Measurements from ENCODE around the gene KCNH2.
"Not testable (repeated sequence)": the region's sequence is repeated elsewhere in the genome, so short reads cannot be mapped to it uniquely, and the experiment has no call there.

The KCNH2 gene

DNA sequence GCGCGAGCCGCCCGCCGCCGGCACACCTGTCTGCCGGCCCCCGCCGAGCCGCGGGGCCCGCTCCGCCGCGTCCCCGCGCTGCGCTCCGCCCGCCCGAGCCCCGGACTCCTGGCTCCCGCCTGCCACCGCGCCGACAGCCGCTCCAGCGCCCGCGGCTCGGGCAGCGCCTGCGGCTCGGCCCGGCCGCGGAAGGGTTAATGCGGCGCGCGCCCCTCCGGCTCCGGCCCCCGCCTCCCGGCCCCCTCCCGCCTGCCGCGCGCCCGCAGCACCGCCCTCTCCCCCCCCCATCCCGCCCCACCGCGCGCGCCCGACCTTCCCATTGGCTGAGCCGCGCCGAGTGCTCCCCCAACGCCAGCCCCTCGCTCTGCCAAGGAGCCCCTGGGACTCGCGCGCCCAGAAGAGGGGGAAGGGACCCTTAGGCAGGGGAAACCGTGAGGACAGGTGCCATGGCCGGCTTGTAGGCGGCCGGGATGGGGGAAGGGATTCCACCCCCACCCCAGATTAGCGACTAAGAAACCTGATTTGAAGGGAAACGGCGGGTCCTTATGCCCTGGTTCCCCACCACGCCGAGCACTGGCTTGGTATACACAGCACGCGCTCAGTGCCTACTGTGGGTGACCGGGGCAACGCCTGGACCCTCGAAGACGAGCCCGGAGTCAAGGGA lies at the start of gene KCNH2:
Gene KCNH2, minus strand, starts transcription at position 196 of the 664 bp plus-strand sequence. CDS start 408 bp downstream, outside the sequence.
- peak; percentile 93 for DNase-seq

DNA sequence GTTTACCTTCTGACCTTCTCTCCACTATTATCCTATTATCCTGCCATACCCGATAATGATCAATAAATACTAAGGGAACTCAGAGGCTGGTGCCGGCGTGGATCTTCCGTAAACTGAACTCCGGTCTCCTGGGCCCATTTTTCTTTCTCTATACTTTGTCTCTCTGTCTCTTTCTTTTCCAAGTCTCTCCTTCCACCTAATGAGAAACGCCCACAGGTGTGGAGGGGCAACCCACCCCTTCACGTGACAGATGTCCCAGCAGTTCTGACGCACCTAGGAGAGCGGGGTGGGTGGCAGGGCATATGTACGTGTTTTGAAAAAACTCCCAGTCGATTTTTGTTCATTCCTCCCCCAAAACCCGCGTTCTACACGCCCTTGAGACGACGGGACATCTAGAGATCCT lies 49.6 kb upstream of the KCNH2 start:
- not testable (repeated sequence) for DNase-seq

DNA sequence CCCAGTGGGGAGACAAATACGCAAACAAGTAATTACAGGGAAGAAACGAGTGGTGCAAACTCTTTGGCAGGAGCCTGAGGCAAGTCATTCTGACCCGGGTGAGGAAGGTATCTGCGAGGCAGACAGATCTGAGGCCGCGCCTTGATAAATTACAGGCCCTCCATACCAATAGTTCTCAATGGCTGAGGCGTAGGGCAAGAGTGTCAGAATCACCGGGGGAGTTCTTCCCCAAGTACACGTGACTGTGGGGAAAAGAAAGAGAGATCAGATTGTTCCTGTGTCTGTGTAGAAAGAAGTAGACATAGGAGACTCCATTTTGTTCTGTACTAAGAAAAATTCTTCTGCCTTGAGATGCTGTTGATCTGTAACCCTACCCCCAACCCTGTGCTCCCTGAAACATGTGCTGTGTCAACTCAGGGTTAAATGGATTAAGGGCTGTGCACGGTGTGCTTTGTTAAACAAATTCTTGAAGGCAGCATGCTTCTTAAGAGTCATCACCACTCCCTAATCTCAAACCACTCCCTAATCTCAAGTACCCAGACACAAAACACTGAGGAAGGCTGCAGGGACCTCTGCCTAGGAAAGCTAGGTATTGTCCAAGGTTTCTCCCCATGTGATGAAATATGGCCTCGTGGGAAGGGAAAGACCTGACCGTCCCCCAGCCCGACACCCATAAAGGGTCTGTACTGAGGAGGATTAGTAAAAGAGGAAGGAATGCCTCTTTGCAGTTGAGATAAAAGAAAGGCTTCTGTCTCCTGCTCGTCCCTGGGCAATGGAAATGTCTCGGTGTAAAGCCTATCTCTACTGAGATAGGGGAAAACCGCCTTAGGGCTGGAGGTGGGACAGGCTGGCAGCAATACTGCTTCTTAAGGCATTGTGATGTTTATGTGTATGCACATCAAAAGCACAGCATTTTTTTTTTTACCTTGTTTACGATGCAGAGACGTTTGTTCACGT lies 48.9 kb upstream of the KCNH2 start:
- DNase-seq: not testable (repeated sequence)

- DNase-seq: no peak
Measured at GRCh38 chr7:151025924-151026671, 48.0 kb upstream of the KCNH2 start.

DNA sequence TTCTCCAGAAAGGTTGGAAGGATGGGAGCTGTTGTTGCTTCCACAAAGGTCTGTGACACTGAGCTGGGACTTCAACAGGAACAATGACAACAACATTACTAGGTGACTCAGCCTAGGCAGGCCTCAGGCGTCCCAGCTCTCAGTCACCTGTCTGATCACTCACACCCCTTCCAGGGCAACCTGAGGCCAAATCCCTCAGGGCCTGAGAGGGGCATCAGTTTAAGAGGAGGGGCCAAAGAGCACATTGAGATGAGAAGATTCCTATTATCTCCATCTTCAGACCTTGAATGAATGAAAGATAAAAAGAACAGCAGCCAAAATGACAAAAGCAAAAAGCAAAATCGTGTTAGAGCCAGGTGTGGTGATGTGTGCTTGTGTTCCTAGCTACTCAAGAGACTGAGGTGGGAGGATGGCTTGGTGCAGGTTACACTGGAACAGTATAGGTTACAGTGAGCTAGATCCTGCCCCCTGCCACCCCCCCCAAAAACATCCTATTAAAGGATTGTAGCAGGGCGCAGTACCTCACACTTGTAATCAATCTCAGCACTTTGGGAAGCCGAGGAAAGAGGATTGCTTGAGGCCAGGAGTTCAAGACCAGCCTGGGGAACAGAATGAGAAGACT lies 46.4 kb upstream of the KCNH2 start, which contains the start of gene ATG9B:
Gene ATG9B, minus strand, starts transcription at position 60 of the 622 bp plus-strand sequence. CDS start 71 bp downstream, outside the sequence.
- no peak for DNase-seq

GRCh38 chr7:151023232-151023631 lies 45.1 kb upstream of the KCNH2 start:
- no peak for DNase-seq

DNA sequence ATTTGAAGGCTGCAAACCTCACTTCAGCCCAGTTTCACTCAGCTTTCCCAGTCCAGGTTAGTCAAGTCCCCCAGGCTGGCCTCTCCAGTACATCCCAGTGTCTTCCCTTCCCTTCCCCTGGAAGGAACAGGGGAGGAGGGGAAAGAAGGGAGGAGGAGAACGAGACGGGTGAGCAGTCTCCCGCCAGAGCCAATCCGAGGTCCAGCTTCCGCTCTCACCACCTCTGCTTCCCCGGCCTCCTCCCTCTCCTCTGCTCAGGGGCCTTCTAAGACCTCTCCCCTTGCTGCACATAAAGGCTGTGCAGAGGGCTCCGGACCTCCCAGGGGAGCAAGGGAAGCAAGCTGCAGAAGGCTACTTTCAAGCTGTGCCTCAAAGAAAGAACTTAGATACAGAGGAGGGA lies 42.1 kb upstream of the KCNH2 start:
- peak; percentile 77 for DNase-seq

DNA sequence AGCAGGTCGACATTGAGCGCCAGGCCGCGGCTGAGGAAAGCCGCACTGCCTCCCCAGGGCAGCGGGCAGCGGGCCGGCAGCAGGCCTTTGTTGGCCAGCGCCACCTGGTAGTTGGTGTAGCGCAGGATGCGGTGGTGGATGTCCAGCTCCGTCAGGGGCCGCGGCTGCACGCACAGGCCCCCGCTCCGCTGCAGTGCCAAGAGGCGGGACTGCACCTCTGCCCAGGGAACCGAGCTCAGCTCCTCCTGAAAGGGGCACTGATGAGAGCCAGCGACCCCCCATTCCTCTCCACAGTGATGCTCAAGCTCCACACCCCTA lies 41.0 kb upstream of the KCNH2 start:
- no peak for DNase-seq

- DNase-seq: peak; percentile 80
Measured at GRCh38 chr7:151018421-151019129, 40.5 kb upstream of the KCNH2 start.

DNA sequence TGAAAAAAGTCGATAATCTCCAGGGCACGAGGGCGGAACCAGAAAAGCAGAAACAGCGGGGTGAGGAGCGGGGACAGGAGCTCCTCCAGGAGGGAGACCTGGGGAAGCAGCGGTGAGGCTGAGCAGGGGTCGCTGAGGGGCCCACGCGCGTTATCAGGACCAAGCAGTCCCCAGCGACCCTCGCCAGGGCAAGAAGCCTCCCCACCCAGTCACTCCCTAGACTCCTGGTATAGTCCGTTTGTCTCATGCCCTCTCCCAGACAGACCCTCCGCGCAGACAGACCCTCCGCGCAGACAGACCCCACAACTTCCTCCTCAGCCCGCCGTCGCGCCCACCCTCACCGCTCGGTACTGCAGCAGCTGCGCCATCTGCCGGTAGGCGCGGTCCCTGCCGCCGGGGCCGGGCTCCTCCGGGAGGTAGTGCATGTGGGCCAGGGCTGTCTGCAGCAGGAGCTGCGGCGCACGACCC lies 39.9 kb upstream of the KCNH2 start:
- peak; percentile 95 for DNase-seq

- no peak for DNase-seq
Measured at GRCh38 chr7:151017370-151017952, 39.3 kb upstream of the KCNH2 start.

DNA sequence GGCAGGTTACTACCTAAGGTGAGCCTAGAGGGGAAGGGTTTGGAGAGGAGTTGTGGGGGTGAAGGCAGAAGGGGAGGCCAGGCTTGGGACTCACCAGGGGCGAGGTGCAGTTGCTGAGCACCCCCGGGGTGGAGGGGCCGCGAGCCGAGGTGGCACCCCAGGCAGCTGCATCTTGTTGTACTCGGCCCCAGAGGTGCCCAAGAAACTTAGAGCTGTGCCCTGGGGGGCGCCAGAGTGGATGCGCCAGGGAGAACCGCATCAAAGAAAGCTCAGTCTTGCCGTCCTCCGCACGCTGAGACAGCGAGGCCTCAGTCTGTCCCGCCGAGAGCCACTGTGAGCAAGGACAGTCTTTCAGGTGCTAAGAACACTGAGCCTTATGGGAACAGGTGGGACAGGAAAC lies 38.8 kb upstream of the KCNH2 start:
- DNase-seq: no peak

DNA sequence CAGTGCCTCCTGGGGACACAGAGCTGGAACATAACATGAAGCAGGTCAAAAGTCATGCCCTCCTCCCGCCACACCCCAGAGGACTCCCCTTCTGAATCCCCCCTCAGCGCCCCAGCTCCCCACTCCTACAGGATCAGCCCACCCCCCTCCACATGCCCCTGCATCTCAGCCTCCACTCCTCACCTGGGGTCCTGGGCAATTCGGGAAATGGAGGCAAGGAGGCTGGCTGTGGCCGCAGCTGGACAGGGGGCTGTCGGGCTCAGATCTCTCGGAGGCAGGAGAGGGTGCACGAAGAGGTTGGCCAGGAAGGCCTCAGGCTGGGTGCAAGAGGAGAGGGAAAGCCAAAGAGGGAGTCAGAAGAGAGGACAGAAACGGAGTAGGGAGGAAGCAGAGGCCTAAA lies 38.4 kb upstream of the KCNH2 start:
- no peak for DNase-seq

DNA sequence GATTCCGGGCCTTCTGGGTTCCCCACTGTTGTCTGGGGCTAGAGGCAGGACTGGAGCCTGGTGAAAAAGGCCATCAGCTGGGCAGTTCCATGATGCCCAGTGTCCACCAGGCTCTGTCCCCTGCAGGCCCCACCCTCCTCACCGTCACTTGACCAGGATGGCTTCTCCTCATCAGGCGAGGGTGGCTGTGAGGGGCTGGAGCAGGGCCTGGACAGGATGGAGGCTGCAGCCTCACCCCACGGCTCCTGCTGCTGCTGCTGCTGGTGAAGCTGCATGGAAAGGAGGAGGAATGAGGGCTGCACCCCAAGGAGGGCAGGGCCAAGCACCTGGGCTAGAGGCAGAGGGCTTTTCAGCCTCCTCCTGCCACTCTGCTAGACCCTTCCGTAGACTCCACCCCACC lies 37.8 kb upstream of the KCNH2 start:
- DNase-seq: no peak

DNA sequence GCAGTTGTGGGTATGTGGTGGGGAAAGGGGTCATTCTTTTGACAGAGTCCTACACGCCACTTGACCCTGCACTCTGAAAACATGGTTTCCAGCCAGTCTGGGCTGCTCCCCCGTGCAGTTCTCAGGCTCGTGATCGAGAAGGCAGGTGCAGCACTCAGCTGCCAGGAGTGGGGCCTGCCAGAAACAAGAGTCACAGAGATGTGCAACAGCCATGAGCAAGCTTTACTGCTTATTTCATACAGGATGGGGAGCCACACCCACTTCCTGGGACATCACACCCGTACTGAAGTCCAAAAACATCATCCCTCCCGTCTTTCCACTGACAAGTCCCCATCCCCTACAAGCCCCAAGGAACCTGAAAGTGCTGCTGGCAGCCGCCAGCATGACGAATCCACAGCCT lies 36.8 kb upstream of the KCNH2 start:
- no peak for DNase-seq

- DNase-seq: peak; percentile 96
Measured at GRCh38 chr7:151013733-151014497, 35.8 kb upstream of the KCNH2 start.

DNA sequence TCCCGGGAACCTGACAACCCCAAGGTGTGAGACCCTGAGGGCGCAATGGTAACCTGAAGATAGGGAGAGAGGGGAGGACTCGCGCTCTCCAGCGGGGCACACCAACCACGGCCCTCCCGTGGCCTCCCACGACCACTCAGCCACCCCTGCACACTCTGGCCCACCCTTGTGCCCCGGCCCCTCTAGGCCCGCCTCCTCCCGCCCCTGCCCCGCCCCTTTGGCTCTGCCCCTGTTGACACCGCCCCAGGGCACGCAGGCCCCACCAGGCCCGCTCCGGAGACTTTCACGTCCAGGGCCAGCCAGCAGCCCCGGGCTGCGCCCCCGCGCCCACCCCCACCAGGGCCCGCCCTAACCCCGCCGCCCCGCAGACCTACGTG lies 35.2 kb upstream of the KCNH2 start:
- DNase-seq: no peak

- DNase-seq: peak; percentile 86
Measured at GRCh38 chr7:151012911-151013347, 34.8 kb upstream of the KCNH2 start.

GRCh38 chr7:151012031-151012692 lies 34.0 kb upstream of the KCNH2 start:
- no peak for DNase-seq

DNA sequence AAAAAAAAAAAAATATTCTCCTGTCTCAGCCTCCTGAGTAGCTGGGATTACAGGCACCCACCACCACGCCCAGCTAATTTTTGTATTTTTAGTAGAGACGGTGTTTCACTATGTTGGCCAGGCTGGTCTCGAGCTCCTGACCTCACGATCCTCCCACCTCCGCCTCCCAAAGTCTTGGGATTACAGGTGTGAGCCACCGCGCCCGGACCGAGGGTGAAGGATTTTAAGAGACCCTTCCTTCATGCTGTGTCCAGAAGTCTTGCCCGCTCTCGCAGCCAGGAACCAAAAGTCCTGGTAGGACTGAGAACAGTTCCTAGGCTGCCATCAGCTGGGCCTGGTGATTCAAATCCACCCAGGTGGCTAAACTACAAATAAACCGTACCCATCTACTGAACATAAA lies 33.5 kb upstream of the KCNH2 start:
- DNase-seq: not testable (repeated sequence)
